Measurements from ENCODE around the gene NOS2. TPM values are rescaled to one million over a fixed set of nuclear protein-coding genes. Genes with fewer than 3 reads are reported as not detected.

NOS2 gene
- total RNA-seq, 4 donors from 2014 or later = 0.18 to 0.97 (median 0.38) TPM; not detected in 1

- 59% methylated on average over 6 of the region's 6 CpGs for WGBS
- Histone ChIP-seq H3K36me3 (no peaks in the 10 kb centered on the region), H3K27ac (no peak overlapping the region), H3K4me3 (no peak overlapping the region), H3K9me3 (no peaks in the 10 kb centered on the region), H3K4me1 (no peaks in the 10 kb centered on the region), H3K27me3 (no peaks in the 10 kb centered on the region)
- TF ChIP-seq EP300 (IDR thresholded peaks at IDR 0.05) (no peak), CTCF (IDR thresholded peaks at IDR 0.05) (no peak), POLR2AphosphoS5 (IDR thresholded peaks at IDR 0.05) (no peak), POLR2A (IDR thresholded peaks at IDR 0.05) (no peak)
- DNase-seq (ENCODE audit: low spot score in 2 of 2) = no peak
These were observed 11.6 kb upstream of the NOS2 start for GRCh38 chr17:27811961-27812360.

- TF ChIP-seq EP300 (IDR thresholded peaks at IDR 0.05) (no peak), CTCF (IDR thresholded peaks at IDR 0.05) (no peak), POLR2A (IDR thresholded peaks at IDR 0.05) (no peak), POLR2AphosphoS5 (IDR thresholded peaks at IDR 0.05) (no peak)
- peaks cover 2% of the 10 kb centered on the region for H3K4me1 ChIP-seq
- no peaks in the 10 kb centered on the region for H3K36me3 ChIP-seq
- DNase-seq (ENCODE audit: low spot score in 2 of 2) = no peak
- no peak overlapping the region for H3K4me3 ChIP-seq
- 83% methylated on average over 10 of the region's 10 CpGs for WGBS
- H3K27ac ChIP-seq = no peak overlapping the region
- no peaks in the 10 kb centered on the region for H3K9me3 ChIP-seq
- no peaks in the 10 kb centered on the region for H3K27me3 ChIP-seq
These were observed 10.7 kb upstream of the NOS2 start for GRCh38 chr17:27810902-27811557.

- Histone ChIP-seq H3K27me3 (no peaks in the 10 kb centered on the region), H3K27ac (no peak overlapping the region), H3K36me3 (no peaks in the 10 kb centered on the region), H3K4me1 (peaks cover 7% of the 10 kb centered on the region), H3K9me3 (no peaks in the 10 kb centered on the region), H3K4me3 (no peak overlapping the region)
- no peak for TF ChIP-seq POLR2AphosphoS5 (IDR thresholded peaks at IDR 0.05)
- no peak for TF ChIP-seq EP300 (IDR thresholded peaks at IDR 0.05)
- no peak for TF ChIP-seq CTCF (IDR thresholded peaks at IDR 0.05)
- no peak for TF ChIP-seq POLR2A (IDR thresholded peaks at IDR 0.05)
- WGBS = 59% methylated on average over 7 of the region's 7 CpGs
- DNase-seq (ENCODE audit: low spot score in 2 of 2) = no peak
These were observed 10.0 kb upstream of the NOS2 start for GRCh38 chr17:27810211-27810901.

- Histone ChIP-seq H3K27me3 (no peaks in the 10 kb centered on the region), H3K27ac (no peak overlapping the region), H3K9me3 (no peaks in the 10 kb centered on the region), H3K4me3 (no peak overlapping the region), H3K4me1 (peaks cover 7% of the 10 kb centered on the region), H3K36me3 (no peaks in the 10 kb centered on the region)
- TF ChIP-seq POLR2AphosphoS5 (IDR thresholded peaks at IDR 0.05) = no peak
- no peak for TF ChIP-seq CTCF (IDR thresholded peaks at IDR 0.05)
- no peak for TF ChIP-seq EP300 (IDR thresholded peaks at IDR 0.05)
- no peak for TF ChIP-seq POLR2A (IDR thresholded peaks at IDR 0.05)
- no peak for DNase-seq (ENCODE audit: low spot score in 2 of 2)
- 89% methylated on average over 1 of the region's 1 CpG for WGBS
These were observed 9.2 kb upstream of the NOS2 start for GRCh38 chr17:27809555-27809954.

GRCh38 chr17:27808628-27809027 is 8.3 kb upstream of the NOS2 start:
- H3K4me1 ChIP-seq = peaks cover 7% of the 10 kb centered on the region
- DNase-seq (ENCODE audit: low spot score in 2 of 2) = peak in 1 of 2 donors; percentile 29
- H3K36me3 ChIP-seq = no peaks in the 10 kb centered on the region
- H3K9me3 ChIP-seq = no peaks in the 10 kb centered on the region
- WGBS = 66% methylated on average over 3 of the region's 4 CpGs
- H3K27ac ChIP-seq = no peak overlapping the region
- no peak overlapping the region for H3K4me3 ChIP-seq
- H3K27me3 ChIP-seq = no peaks in the 10 kb centered on the region
- TF ChIP-seq EP300 (IDR thresholded peaks at IDR 0.05) (no peak), POLR2AphosphoS5 (IDR thresholded peaks at IDR 0.05) (no peak), CTCF (IDR thresholded peaks at IDR 0.05) (no peak), POLR2A (IDR thresholded peaks at IDR 0.05) (no peak)
